DOHH2 (cell line): ENCODE data around the gene COL9A2.
"Not testable (repeated sequence)": the region's sequence is repeated elsewhere in the genome, so short reads cannot be mapped to it uniquely, and the experiment has no call there.

Experiments
- CTCF ChIP-seq: fragments of 200-600 bp; sonication (generic); IDR thresholded peaks from one replicate; pipeline ENCODE4 v1.5.1; 2014; ENCODE audit warnings: antibody characterized with exemption, mild to moderate bottlenecking, low read depth, low read length; ENCODE audit not compliant: poor library complexity, severe bottlenecking
- EZH2phosphoT487 ChIP-seq: fragments of 200-600 bp; sonication (generic); IDR thresholded peaks from 2 replicates; pipeline ENCODE4 v1.6.1; 2017; ENCODE audit warnings: borderline replicate concordance, mild to moderate bottlenecking, antibody characterized with exemption, low read length, moderate library complexity, mixed read lengths

GRCh38 chr1:40342381-40342717 lies 25.3 kb upstream of the COL9A2 start:
- TF ChIP-seq CTCF, EZH2phosphoT487: not testable (repeated sequence)
